GM12872 (cell line): ENCODE data around the gene ONECUT3.

Experiments
- TF ChIP-seq, protein P1 (sequence below): IDR thresholded peaks from 3 replicates; pipeline ENCODE4 v1.5.1; 2011; ENCODE audit warnings: low read depth, mild to moderate bottlenecking, low read length, moderate library complexity; ENCODE audit not compliant: insufficient read depth

Gene ONECUT3

DNA sequence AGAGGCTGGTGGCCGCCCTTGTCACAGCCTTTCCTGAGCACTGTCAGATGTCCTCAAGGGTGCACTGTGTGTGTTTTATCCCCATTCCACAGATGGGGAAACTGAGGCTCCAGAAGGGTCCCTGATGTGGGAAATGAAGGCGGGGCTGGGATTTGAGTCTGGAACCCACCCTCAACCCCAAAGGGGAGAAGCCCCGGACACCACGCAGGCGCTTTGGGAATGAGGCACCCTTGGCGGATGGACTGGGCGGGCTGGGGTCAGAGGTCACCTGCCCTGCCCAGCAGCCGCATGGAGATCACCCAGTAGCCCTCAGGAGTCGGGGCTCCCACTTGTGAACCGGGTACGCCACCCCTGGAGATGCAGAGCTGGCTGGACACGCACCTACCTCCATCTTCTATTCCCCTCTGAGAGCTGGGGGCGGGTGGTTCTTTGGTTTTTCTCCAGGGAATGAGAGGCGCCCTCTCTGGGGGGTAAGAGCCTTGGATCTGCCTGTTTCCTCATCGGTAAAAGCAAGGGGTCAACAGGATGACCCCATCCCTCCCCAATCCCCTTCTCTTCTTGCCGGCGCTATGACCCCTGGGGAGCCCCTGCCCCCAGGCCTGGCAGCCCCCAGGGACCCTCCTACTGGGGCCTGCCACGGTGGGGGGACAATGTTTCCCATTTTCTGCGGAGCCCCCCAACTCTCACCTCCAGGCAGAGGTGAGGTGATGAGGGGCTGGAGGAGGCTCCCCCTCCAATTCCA, 8.3 kb upstream of the ONECUT3 start:
- TF ChIP-seq, protein P1, sequence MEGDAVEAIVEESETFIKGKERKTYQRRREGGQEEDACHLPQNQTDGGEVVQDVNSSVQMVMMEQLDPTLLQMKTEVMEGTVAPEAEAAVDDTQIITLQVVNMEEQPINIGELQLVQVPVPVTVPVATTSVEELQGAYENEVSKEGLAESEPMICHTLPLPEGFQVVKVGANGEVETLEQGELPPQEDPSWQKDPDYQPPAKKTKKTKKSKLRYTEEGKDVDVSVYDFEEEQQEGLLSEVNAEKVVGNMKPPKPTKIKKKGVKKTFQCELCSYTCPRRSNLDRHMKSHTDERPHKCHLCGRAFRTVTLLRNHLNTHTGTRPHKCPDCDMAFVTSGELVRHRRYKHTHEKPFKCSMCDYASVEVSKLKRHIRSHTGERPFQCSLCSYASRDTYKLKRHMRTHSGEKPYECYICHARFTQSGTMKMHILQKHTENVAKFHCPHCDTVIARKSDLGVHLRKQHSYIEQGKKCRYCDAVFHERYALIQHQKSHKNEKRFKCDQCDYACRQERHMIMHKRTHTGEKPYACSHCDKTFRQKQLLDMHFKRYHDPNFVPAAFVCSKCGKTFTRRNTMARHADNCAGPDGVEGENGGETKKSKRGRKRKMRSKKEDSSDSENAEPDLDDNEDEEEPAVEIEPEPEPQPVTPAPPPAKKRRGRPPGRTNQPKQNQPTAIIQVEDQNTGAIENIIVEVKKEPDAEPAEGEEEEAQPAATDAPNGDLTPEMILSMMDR: no peak

DNA sequence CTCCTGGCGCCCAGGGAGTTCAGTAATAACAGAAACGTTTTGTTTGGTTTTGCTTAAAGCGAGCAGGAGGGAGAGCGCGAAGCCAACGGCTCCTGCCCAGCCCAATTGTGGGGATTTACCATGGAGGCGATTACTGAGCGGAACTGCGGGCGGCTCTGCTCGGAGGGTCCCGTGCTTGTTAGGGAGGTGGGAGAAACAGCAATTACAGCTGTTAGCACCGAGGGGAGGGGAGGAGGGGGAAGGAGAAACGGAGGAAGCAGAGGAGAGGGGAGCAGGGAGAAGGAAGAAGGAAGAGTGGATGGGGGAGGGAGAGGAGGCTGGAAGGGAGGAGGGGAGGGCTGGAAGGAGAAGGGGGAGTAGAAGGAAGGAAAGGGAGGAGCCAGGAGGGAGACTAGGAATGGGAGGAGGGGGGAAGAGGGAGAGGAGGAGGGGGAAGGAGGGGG, 7.7 kb upstream of the ONECUT3 start:
- TF ChIP-seq, protein P1: no peak

DNA sequence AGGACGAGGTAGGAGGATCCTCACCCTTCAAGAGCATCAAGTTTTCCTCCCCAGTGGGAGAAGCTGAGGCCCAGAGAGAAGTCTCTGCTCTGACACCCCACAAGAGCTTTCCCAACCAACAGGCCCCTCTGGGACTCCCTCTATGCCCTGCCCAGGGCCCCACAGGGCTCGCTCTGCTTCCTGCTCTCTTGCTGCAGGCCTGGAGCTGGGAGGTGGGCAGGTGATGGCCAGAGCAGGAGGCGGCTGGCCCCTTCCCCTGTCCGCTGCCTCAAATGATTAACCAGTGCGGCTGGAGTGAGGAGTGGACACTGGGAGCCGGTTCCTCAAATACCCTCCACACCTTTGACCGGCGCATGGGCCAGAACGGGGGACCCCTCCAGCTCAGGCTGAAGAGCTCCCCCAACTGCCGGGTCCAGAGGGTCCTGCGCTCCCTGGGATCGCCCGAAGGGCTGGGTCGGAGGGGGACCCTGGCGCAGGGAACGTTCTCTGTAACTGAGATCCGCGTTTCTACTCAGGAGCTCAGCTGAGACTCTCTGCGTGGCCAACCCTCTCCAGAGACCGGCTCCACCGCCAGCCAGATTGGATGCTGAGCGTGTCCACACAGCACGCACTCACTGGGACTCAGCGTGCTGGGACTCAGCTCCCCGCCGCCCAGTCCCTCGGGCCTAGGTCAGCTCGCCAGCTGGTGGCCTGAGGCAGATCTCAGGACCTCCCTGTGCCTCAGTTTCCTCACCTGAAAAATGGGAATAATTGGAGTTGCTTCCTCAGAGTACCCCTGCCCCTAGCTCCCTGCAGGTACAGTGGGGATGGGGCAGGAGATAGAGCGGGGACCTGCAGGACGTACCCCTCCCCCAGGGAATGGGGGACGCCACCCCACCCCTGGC, 6.7 kb upstream of the ONECUT3 start:
- TF ChIP-seq, protein P1: no peak

DNA sequence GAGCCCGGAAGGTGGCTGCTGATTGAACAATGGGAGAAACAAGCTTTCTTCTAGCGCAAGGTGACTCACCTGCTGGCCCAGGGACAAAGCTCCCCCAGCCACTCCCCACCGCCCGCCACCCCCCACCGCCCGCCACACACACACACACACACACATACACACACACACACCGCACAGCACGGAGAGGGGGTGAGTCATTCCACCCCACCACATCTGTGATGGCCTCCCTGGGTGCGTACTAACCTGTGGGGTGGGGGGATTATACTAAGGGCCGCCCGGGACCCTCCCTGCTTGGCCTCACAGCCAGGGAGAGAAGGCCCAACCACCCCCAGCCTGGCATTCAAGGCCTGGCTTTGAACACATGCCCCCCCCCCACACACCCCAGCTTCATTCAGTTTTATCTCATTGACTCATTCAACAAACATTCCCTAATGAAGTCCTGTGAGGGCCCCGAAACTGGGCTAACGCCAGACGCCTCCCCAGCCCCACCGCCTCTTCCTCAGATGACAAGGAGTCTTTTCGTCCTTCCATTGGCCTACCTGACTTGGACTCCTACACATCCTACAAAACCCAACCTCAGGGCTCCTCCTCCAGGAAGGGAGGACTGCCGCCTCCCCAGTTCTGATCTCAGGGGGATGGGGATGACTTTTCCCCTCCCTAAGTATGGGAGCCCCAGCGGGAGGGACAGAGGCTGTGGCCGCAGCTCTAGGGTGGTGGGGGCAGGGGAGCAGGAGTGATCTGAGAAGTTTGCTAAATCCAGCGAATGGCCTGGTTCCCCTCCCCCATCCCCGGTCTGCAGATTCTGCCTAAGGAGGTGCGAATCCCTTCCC, 5.8 kb upstream of the ONECUT3 start:
- TF ChIP-seq, protein P1: no peak

DNA sequence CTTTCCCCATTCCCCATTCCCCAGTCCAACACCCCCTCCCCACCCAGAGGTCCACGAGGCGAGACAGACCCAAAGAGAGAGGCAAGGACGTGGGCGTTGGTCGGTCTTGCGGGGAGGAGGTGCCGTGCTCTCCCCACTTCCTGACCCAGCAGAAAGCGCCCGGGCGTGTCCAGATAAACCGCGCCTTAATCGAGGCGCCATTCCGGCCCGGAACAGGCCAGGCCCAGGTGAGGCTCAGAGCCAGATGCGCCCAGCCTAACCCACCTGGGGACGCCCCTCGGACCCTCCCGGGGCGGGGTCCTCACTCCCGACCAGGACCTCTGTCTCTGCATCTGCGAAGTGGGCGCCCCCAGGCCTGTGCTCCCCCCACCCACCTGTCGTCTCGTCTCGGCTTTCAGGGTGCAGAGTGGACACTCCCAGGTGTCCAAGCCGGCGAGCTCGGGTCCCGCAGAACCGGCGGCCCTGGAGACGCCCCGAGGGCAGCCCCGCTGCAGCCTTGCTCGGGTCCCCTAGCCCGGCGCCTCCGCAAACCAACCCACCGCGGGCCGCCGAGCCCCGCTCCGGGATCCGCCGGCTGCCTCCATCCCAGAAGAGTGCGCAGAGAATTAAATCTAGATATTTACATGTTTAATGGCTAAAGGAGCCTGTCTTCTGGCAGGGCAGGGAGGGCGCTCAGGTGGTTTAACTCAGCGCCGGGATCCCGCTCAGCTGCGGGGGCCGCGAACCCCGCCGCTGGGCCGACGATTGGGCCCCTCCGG, 5.0 kb upstream of the ONECUT3 start:
- TF ChIP-seq, protein P1: no peak

DNA sequence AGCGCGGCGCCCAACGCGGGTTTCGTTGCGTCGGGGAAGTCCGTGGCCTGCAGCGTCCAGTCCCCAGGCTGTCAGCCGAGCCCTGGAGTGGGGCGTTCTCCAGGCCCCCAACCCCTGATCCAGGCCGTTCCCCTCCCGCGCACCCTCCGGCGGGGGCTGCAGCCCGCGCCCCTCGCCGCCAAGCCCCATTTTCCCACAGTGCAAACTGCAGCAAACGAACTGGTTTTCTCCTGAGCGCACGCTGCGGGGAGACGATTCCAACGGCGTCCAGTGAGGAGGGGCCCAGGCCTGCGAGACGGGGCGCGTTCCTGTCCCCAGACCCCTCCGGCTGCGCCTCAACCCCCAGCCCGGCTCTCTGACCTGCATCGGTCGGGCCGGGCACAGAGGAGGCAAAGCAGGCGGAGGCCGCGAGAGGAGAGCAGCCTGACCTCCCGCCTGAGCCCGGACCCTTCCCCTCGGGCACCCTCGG, 4.4 kb upstream of the ONECUT3 start:
- TF ChIP-seq, protein P1: no peak
